ENCODE measurements around the gene LAMC1.
A peak's percentile ranks its signal among the peaks of the same experiment; 100 is the strongest.

The LAMC1 gene

GRCh38 chr1:183178545-183178944 is 155.3 kb downstream of the LAMC1 start:
- Mint-ChIP-seq H3K4me3 (no peak overlapping the region), H3K27me3 (ENCODE audit: low read depth) (peaks cover 4% of the 10 kb centered on the region), H3K4me1 (peaks cover 30% of the 10 kb centered on the region), H3K36me3 (ENCODE audit: low read depth) (no peaks in the 10 kb centered on the region), H3K27ac (peak overlapping the region in 2 of 3 experiments; percentile 47 to 91), H3K9me3 (no peaks in the 10 kb centered on the region)
- TF ChIP-seq CTCF (IDR thresholded peaks at IDR 0.05; ENCODE audit: unreplicated experiment in 3 of 3): no peak

GRCh38 chr1:183179033-183179432 is 155.8 kb downstream of the LAMC1 start:
- Mint-ChIP-seq H3K27me3 (ENCODE audit: low read depth) (peaks cover 5% of the 10 kb centered on the region), H3K36me3 (ENCODE audit: low read depth) (no peaks in the 10 kb centered on the region), H3K27ac (peak overlapping the region in 2 of 3 experiments; percentile 47 to 91), H3K4me3 (no peak overlapping the region), H3K9me3 (no peaks in the 10 kb centered on the region), H3K4me1 (peaks cover 30% of the 10 kb centered on the region)
- no peak for TF ChIP-seq CTCF (IDR thresholded peaks at IDR 0.05; ENCODE audit: unreplicated experiment in 3 of 3)

GRCh38 chr1:183180218-183180617 is 157.0 kb downstream of the LAMC1 start:
- Mint-ChIP-seq H3K4me1 (peaks cover 30% of the 10 kb centered on the region), H3K27ac (peak overlapping the region; percentile 74 to 94 (median 91)), H3K4me3 (peak overlapping the region in 1 of 3 experiments; percentile 7), H3K9me3 (no peaks in the 10 kb centered on the region), H3K27me3 (ENCODE audit: low read depth) (peaks cover 13% of the 10 kb centered on the region), H3K36me3 (ENCODE audit: low read depth) (no peaks in the 10 kb centered on the region)
- no peak for TF ChIP-seq CTCF (IDR thresholded peaks at IDR 0.05; ENCODE audit: unreplicated experiment in 3 of 3)

GRCh38 chr1:183180634-183181056 is 157.4 kb downstream of the LAMC1 start:
- Mint-ChIP-seq H3K27me3 (ENCODE audit: low read depth) (peaks cover 18% of the 10 kb centered on the region), H3K36me3 (ENCODE audit: low read depth) (no peaks in the 10 kb centered on the region), H3K9me3 (no peaks in the 10 kb centered on the region), H3K27ac (peak overlapping the region; percentile 74 to 94 (median 91)), H3K4me1 (peaks cover 32% of the 10 kb centered on the region), H3K4me3 (peak overlapping the region in 1 of 3 experiments; percentile 7)
- no peak for TF ChIP-seq CTCF (IDR thresholded peaks at IDR 0.05; ENCODE audit: unreplicated experiment in 3 of 3)

- Mint-ChIP-seq H3K9me3 (no peaks in the 10 kb centered on the region), H3K27ac (peak within 1 kb of the TSS in 2 of 3 experiments; percentile 29 to 40), H3K4me3 (peak within 1 kb of the TSS; percentile 81 to 84 (median 82)), H3K36me3 (ENCODE audit: low read depth) (no peaks in the 10 kb centered on the region), H3K27me3 (ENCODE audit: low read depth) (peaks cover 37% of the 10 kb centered on the region), H3K4me1 (peaks cover 14% of the 10 kb centered on the region)
- peak in 2 of 3 experiments; percentile 29 to 54 for TF ChIP-seq CTCF (IDR thresholded peaks at IDR 0.05; ENCODE audit: unreplicated experiment in 3 of 3)
Observed at GRCh38 chr1:183185941-183186490, 162.8 kb downstream of the LAMC1 start, which contains the start of gene LAMC2. TSS of gene LAMC2 (plus strand) at chr1:183186264. CDS start at chr1:183186353, 89 bp downstream.

GRCh38 chr1:183186841-183187240 is 163.6 kb downstream of the LAMC1 start:
- Mint-ChIP-seq H3K9me3 (no peaks in the 10 kb centered on the region), H3K27me3 (ENCODE audit: low read depth) (peaks cover 37% of the 10 kb centered on the region), H3K36me3 (ENCODE audit: low read depth) (no peaks in the 10 kb centered on the region), H3K4me3 (peak overlapping the region; percentile 81 to 84 (median 82)), H3K27ac (no peak overlapping the region), H3K4me1 (peaks cover 14% of the 10 kb centered on the region)
- no peak for TF ChIP-seq CTCF (IDR thresholded peaks at IDR 0.05; ENCODE audit: unreplicated experiment in 3 of 3)

Measured in nephron (organoid).